ENCODE results near the gene LRRC75A. TPM values are rescaled to one million over a fixed set of nuclear protein-coding genes. Genes with fewer than 3 reads are reported as not detected.

The LRRC75A gene
- polyA plus RNA-seq, 1 donor (not counting 4 experiments of a cell fraction or from before 2014, with no cell fraction given) = not detected

DNA sequence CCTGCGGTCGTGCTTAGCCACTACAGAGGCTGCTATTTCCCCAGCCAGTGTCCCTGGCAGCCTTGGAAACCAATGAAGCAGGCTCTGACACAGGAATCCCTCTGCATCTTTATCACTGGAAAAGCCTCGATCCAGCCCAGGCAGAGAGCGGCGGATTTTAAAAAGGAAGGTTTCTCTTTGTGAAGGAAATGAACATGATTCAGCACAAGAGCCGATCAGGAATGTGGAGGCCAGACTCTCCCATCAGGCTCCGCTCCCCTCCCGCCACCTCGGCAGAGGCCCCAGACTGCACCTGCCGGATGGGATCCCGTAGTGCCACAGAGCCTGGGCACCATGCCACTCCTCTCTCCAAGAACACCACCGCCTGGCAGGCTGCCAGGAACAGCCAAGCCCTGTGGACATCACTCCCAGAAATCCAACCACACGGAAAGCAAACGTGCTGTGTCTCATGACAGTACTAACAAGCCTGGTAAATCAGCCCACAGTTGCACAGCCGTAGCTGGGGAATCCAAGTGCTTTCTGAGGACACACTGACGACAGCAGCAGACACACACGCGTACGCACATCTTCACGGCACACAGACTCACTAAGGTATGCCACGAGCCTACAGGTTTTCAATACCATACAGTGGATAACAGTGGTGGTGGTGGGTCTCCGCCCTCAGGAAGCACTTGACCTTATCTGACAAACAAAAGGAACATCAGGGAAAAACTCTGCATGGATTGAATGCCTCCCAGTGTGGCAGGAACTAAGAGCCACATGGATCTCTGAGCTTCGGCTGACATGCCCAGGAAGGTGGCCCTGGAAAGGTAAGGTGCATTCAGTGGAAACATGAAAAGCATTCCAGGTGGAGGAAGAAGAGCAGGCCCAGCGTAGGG lies 5.4 kb downstream of the LRRC75A start:
- Histone ChIP-seq H3K4me3 (ENCODE audit: control insufficient read depth in 2 of 3, extremely low read depth in 1 of 3, insufficient read depth in 2 of 3, low read depth in 1 of 3, low read length in 3 of 3) (peak overlapping the region in 2 of 3 experiments; percentile 29 to 52), H2AFZ (ENCODE audit: control insufficient read depth, low read length) (peak overlapping the region; percentile 77)

DNA sequence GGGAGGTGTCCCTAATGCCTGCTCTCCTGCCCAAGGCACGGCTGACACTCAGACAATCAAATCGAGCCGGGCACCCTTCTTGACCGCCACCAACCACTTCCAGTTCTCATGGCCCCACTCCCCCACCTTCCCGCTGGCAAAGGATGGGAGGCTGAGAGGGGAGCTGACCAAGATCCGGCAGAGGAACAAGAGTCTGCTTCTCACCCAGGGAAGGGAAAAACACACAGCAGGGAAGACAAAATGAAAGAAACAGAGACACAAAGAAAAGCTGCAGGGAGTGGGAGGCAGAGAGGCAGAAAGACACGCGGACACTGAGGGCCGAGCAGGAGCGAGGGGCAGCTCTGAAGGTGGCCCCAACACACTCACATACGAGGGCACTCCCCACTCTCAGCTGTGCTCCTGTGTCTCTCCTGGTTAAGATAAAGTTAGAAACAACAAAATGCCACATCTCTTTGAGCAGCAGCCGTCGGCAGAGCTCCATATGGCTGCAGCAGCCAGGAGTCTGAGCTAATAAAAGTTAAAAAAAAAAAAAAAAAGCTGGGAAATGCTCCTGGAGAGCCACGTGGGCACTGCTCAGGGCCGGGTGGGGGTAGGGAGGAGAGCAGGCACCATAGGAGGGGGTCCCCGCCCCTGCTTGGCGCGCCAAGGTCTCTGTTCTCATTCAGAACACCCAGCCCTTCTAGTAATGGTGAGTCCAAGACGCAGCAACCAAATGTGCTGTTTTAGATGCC lies 7.4 kb downstream of the LRRC75A start:
- no peak for DNase-seq (ENCODE audit: low read depth, low spot score)
- Histone ChIP-seq H3K4me3 (ENCODE audit: control insufficient read depth in 2 of 3, extremely low read depth in 1 of 3, insufficient read depth in 2 of 3, low read depth in 1 of 3, low read length in 3 of 3) (no peak overlapping the region), H3K27ac (ENCODE audit: control insufficient read depth, insufficient read depth, low read length) (no peak overlapping the region), H4K20me1 (ENCODE audit: control insufficient read depth, extremely low read depth, insufficient read depth, low read length) (no peaks in the 10 kb centered on the region), H3K4me1 (ENCODE audit: control insufficient read depth, extremely low read depth, insufficient read depth, low read length) (peaks cover 12% of the 10 kb centered on the region), H3K4me2 (ENCODE audit: control insufficient read depth, extremely low read depth, insufficient read depth, low read depth, low read length) (no peak overlapping the region), H3K9ac (ENCODE audit: control insufficient read depth, extremely low read depth, insufficient read depth, low read length) (no peak overlapping the region), H2AFZ (ENCODE audit: control insufficient read depth, low read length) (no peak overlapping the region), H3K9me1 (ENCODE audit: control insufficient read depth, extremely low read depth, insufficient read depth, low read length) (no peaks in the 10 kb centered on the region), H3K27me3 (ENCODE audit: control insufficient read depth, extremely low read depth, insufficient read depth, low read length) (peaks cover 37% of the 10 kb centered on the region), H3K36me3 (ENCODE audit: control insufficient read depth in 2 of 2, extremely low read depth in 1 of 2, insufficient read depth in 2 of 2, low read length in 2 of 2) (no peaks in the 10 kb centered on the region), H3K79me2 (ENCODE audit: control insufficient read depth, insufficient read depth, low read length) (no peaks in the 10 kb centered on the region), H3K9me3 (ENCODE audit: control insufficient read depth, low read depth, low read length) (no peaks in the 10 kb centered on the region)
- FAIRE-seq = no peak
- TF ChIP-seq, protein P1, sequence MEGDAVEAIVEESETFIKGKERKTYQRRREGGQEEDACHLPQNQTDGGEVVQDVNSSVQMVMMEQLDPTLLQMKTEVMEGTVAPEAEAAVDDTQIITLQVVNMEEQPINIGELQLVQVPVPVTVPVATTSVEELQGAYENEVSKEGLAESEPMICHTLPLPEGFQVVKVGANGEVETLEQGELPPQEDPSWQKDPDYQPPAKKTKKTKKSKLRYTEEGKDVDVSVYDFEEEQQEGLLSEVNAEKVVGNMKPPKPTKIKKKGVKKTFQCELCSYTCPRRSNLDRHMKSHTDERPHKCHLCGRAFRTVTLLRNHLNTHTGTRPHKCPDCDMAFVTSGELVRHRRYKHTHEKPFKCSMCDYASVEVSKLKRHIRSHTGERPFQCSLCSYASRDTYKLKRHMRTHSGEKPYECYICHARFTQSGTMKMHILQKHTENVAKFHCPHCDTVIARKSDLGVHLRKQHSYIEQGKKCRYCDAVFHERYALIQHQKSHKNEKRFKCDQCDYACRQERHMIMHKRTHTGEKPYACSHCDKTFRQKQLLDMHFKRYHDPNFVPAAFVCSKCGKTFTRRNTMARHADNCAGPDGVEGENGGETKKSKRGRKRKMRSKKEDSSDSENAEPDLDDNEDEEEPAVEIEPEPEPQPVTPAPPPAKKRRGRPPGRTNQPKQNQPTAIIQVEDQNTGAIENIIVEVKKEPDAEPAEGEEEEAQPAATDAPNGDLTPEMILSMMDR (optimal IDR thresholded peaks at IDR 0.05 in 1 of 3, IDR thresholded peaks at IDR 0.05 in 1 of 3, conservative IDR thresholded peaks at IDR 0.05 in 1 of 3; ENCODE audit: extremely low read depth in 1 of 3, insufficient read depth in 2 of 3, low read length in 3 of 3) = no peak
- no peak for TF ChIP-seq EZH2 (IDR thresholded peaks at IDR 0.05; ENCODE audit: low read length)
- dilution Hi-C loops (cut with MboI; ENCODE audit: extremely low pct_ligation_motif_present, low sequenced_read_pairs) = no loop called here

More for the DNA sequence above, 5.4 kb downstream of the LRRC75A start:
- FAIRE-seq (peak; percentile 94), DNase-seq (ENCODE audit: low read depth, low spot score) (peak; percentile 33)
- peaks cover 52% of the 10 kb centered on the region for H3K27me3 ChIP-seq (ENCODE audit: control insufficient read depth, extremely low read depth, insufficient read depth, low read length)
- no peaks in the 10 kb centered on the region for H3K9me3 ChIP-seq (ENCODE audit: control insufficient read depth, low read depth, low read length)
- H4K20me1 ChIP-seq (ENCODE audit: control insufficient read depth, extremely low read depth, insufficient read depth, low read length) = no peaks in the 10 kb centered on the region
- dilution Hi-C loops (cut with MboI; ENCODE audit: extremely low pct_ligation_motif_present, low sequenced_read_pairs) = no loop called here
- peaks cover 12% of the 10 kb centered on the region for H3K4me1 ChIP-seq (ENCODE audit: control insufficient read depth, extremely low read depth, insufficient read depth, low read length)
- no peaks in the 10 kb centered on the region for H3K36me3 ChIP-seq (ENCODE audit: control insufficient read depth in 2 of 2, extremely low read depth in 1 of 2, insufficient read depth in 2 of 2, low read length in 2 of 2)
- TF ChIP-seq, protein P1 (optimal IDR thresholded peaks at IDR 0.05 in 1 of 3, IDR thresholded peaks at IDR 0.05 in 1 of 3, conservative IDR thresholded peaks at IDR 0.05 in 1 of 3; ENCODE audit: extremely low read depth in 1 of 3, insufficient read depth in 2 of 3, low read length in 3 of 3) = no peak
- no peak for TF ChIP-seq EZH2 (IDR thresholded peaks at IDR 0.05; ENCODE audit: low read length)
- peak overlapping the region; percentile 13 for H3K9ac ChIP-seq (ENCODE audit: control insufficient read depth, extremely low read depth, insufficient read depth, low read length)
- no peak overlapping the region for H3K27ac ChIP-seq (ENCODE audit: control insufficient read depth, insufficient read depth, low read length)
- no peaks in the 10 kb centered on the region for H3K79me2 ChIP-seq (ENCODE audit: control insufficient read depth, insufficient read depth, low read length)
- H3K4me2 ChIP-seq (ENCODE audit: control insufficient read depth, extremely low read depth, insufficient read depth, low read depth, low read length) = peak overlapping the region; percentile 74
- no peaks in the 10 kb centered on the region for H3K9me1 ChIP-seq (ENCODE audit: control insufficient read depth, extremely low read depth, insufficient read depth, low read length)

All from keratinocyte (primary cell).